Measurements from ENCODE around the gene ARHGAP6. TPM values are rescaled to one million over a fixed set of nuclear protein-coding genes. Genes with fewer than 3 reads are reported as not detected.

The ARHGAP6 gene
- total and polyA plus RNA-seq, 2 of the 13 experiments (the other 11 are each of a cell fraction or from before 2014, with no cell fraction given), result 0.11 TPM; not detected in 1

GRCh38 chrX:11632732-11633131, 33.0 kb downstream of the ARHGAP6 start:
- in situ Hi-C loops (cut with HindIII; ENCODE audit: extremely low pct_ligation_motif_present, low pct_unique_long_range_greater_than_20kb), result no loop called here
- DNase-seq (ENCODE audit: low spot score) (no peak), FAIRE-seq (no peak), ATAC-seq (no peak)
- ChIA-PET POLR2A (no interaction called here), CTCF (ENCODE audit: low intra/inter-chr PET ratio, low total read pairs) (no interaction called here)
- no peak overlapping the region for H3K27ac ChIP-seq (ENCODE audit: extremely low read length, insufficient read depth, low read length)
- no TSS peak for BruUV-seq (replicated peaks)
- no peaks in the 10 kb centered on the region for H3K4me1 ChIP-seq (ENCODE audit: insufficient read depth, low read length)
- H3K9ac ChIP-seq (ENCODE audit: insufficient read depth, low read depth, low read length), result no peak overlapping the region
- H3K9me3 ChIP-seq (ENCODE audit: low read length), result no peaks in the 10 kb centered on the region
- WGBS (ENCODE audit: low lambda C conversion rate), result no CpG with 5 or more reads among the region's 1 CpG
- no peak overlapping the region for H3K4me3 ChIP-seq (replicated peaks in 1 of 3; ENCODE audit: insufficient read depth in 1 of 3, low read depth in 2 of 3, low read length in 3 of 3)
- H3K27me3 ChIP-seq (ENCODE audit: control insufficient read depth in 1 of 2, insufficient read depth in 2 of 2, low read length in 2 of 2), result no peaks in the 10 kb centered on the region
- H3K4me2 ChIP-seq (ENCODE audit: low read depth, low read length), result no peak overlapping the region
- H3K79me2 ChIP-seq (ENCODE audit: insufficient read depth, low read length), result no peaks in the 10 kb centered on the region
- H3K36me3 ChIP-seq (replicated peaks in 1 of 2; ENCODE audit: control insufficient read depth in 1 of 2, insufficient read depth in 2 of 2, low read length in 2 of 2), result no peaks in the 10 kb centered on the region
- TF ChIP-seq GATA4 (IDR thresholded peaks at IDR 0.05; ENCODE audit: borderline replicate concordance, low read depth), result no peak
- TF ChIP-seq PHF8 (CRISPR knock-in tag; IDR thresholded peaks at IDR 0.05), result no peak
- TF ChIP-seq ZKSCAN5 (CRISPR knock-in tag; IDR thresholded peaks at IDR 0.05), result no peak
- H4K20me1 ChIP-seq (ENCODE audit: insufficient read depth, low read length), result no peaks in the 10 kb centered on the region
- H2AFZ ChIP-seq (ENCODE audit: low read length), result no peak overlapping the region
- intact Hi-C loops (cut with micrococcal nuclease; ENCODE audit: unreplicated experiment), result loop anchor here (2.0 kb wide), 1 partner anchor 62 kb away; no protein-coding TSS in a partner anchor

GRCh38 chrX:11629593-11630211, 36.0 kb downstream of the ARHGAP6 start:
- Histone ChIP-seq H3K27ac (ENCODE audit: extremely low read length, insufficient read depth, low read length) (no peak overlapping the region), H3K9ac (ENCODE audit: insufficient read depth, low read depth, low read length) (no peak overlapping the region), H2AFZ (ENCODE audit: low read length) (no peak overlapping the region), H3K9me3 (ENCODE audit: low read length) (no peaks in the 10 kb centered on the region), H3K27me3 (ENCODE audit: control insufficient read depth in 1 of 2, insufficient read depth in 2 of 2, low read length in 2 of 2) (no peaks in the 10 kb centered on the region), H3K4me3 (replicated peaks in 1 of 3; ENCODE audit: insufficient read depth in 1 of 3, low read depth in 2 of 3, low read length in 3 of 3) (no peak overlapping the region), H4K20me1 (ENCODE audit: insufficient read depth, low read length) (no peaks in the 10 kb centered on the region), H3K36me3 (replicated peaks in 1 of 2; ENCODE audit: control insufficient read depth in 1 of 2, insufficient read depth in 2 of 2, low read length in 2 of 2) (no peaks in the 10 kb centered on the region), H3K4me2 (ENCODE audit: low read depth, low read length) (no peak overlapping the region), H3K4me1 (ENCODE audit: insufficient read depth, low read length) (no peaks in the 10 kb centered on the region), H3K79me2 (ENCODE audit: insufficient read depth, low read length) (no peaks in the 10 kb centered on the region)
- no peak for ATAC-seq
- CTCF ChIA-PET (ENCODE audit: low intra/inter-chr PET ratio, low total read pairs), result no interaction called here
- intact Hi-C loops (cut with micrococcal nuclease; ENCODE audit: unreplicated experiment), result no loop called here
- no peak for DNase-seq (ENCODE audit: low spot score)
- WGBS (ENCODE audit: low lambda C conversion rate), result 0% methylated on average over 3 of the region's 4 CpGs
- in situ Hi-C loops (cut with HindIII; ENCODE audit: extremely low pct_ligation_motif_present, low pct_unique_long_range_greater_than_20kb), result no loop called here
- no TSS peak for BruUV-seq (replicated peaks)
- no peak for FAIRE-seq
- POLR2A ChIA-PET, result no interaction called here
- TF ChIP-seq, protein P1, sequence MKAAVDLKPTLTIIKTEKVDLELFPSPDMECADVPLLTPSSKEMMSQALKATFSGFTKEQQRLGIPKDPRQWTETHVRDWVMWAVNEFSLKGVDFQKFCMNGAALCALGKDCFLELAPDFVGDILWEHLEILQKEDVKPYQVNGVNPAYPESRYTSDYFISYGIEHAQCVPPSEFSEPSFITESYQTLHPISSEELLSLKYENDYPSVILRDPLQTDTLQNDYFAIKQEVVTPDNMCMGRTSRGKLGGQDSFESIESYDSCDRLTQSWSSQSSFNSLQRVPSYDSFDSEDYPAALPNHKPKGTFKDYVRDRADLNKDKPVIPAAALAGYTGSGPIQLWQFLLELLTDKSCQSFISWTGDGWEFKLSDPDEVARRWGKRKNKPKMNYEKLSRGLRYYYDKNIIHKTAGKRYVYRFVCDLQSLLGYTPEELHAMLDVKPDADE (CRISPR knock-in tag; IDR thresholded peaks at IDR 0.05), result no peak
- no peak for TF ChIP-seq ZNF446 (CRISPR knock-in tag; IDR thresholded peaks at IDR 0.05)
- no peak for TF ChIP-seq ZNF367 (CRISPR knock-in tag; IDR thresholded peaks at IDR 0.05; ENCODE audit: borderline replicate concordance)
- TF ChIP-seq PRDM10 (CRISPR knock-in tag; IDR thresholded peaks at IDR 0.05; ENCODE audit: low read depth), result no peak
- no peak for TF ChIP-seq DPF2 (CRISPR knock-in tag; IDR thresholded peaks at IDR 0.05; ENCODE audit: borderline replicate concordance, low read depth)
- TF ChIP-seq, protein P2, sequence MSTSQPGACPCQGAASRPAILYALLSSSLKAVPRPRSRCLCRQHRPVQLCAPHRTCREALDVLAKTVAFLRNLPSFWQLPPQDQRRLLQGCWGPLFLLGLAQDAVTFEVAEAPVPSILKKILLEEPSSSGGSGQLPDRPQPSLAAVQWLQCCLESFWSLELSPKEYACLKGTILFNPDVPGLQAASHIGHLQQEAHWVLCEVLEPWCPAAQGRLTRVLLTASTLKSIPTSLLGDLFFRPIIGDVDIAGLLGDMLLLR (CRISPR knock-in tag; IDR thresholded peaks at IDR 0.05), result no peak
- TF ChIP-seq ZNF207 (IDR thresholded peaks at IDR 0.05; ENCODE audit: borderline replicate concordance), result no peak

Measured in HepG2 (cell line).